Measurements from ENCODE around the gene SCAANT1. TPM values are rescaled to one million over a fixed set of nuclear protein-coding genes. Genes with fewer than 3 reads are reported as not detected.

The SCAANT1 gene
- total and polyA plus RNA-seq, 4 donors: not detected

DNA sequence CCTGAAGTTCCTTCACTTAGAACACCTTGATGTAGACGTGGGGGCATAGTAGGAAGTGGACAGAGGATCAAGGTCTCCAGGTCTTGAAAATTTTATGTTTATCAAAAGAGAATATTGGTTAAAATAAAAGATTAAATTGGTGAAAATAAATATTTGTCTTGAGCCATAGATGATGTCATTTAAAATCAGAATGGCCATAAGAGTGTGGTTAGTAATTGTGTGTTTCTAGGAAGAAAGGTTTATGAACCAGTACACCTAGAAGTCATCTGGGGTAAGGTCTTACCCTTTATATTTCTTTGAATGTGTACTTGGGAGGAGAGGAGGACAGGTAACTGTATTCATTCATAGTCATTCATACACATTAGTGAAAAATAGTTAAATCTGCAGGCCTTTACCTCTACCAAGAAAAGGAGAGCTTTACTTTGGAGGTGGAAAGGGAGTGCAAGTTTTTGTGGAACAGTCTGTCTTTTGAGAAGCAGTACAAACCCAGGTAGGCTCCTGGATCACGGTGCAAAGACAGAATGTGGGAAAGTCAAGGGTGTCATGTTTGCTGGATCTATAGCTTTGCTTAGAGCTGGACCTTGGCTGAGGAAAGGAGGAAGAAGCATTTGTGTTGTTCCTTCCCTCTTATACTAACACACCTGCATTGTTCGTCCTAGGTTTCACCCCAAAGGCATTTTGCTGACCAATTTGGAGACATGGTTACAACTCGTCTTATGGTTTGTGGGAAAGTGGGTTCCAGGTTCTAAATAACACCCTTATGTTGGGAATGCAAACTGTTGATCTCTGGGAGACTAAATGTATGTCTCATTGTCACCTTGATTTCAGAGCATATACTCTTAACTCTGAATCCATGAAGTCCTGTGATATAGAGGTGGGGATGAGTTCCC, 6.2 kb downstream of the SCAANT1 start:
- H3K4me3 ChIP-seq (ENCODE audit: low read depth in 1 of 3, low read length in 3 of 3): no peak overlapping the region

DNA sequence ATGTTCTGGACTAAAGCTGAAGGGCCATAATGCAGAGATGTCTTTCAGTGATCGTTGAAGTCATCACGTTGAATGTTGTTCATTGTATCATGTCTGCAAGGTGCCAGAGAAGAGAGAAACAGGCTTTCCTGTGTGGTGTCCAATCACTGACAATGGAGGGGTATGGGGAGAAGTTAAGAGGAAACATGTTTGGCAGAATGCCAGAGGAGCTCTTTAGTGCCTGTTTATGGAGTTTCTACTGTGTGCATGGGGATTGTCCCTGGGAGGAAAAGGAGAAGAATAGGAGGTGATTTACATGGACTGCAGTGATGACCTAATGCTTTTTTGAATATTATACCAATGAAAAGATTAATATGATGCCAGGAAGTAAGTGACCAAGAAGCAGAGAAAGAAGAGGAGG, 11.7 kb downstream of the SCAANT1 start:
- no peaks in the 10 kb centered on the region for H3K27me3 ChIP-seq (ENCODE audit: control insufficient read depth in 4 of 4, insufficient read depth in 4 of 4, low read length in 3 of 4)
- H3K9me3 ChIP-seq (ENCODE audit: control insufficient read depth in 4 of 4, low read length in 3 of 4): no peaks in the 10 kb centered on the region
- no peaks in the 10 kb centered on the region for H3K4me1 ChIP-seq (ENCODE audit: control insufficient read depth in 4 of 4, insufficient read depth in 4 of 4, low read length in 3 of 4)
- peaks cover 0 to 7% (median 4%) of the 10 kb centered on the region in 4 donors for H3K36me3 ChIP-seq (ENCODE audit: control insufficient read depth in 4 of 4, insufficient read depth in 3 of 4, low read depth in 1 of 4, low read length in 3 of 4)
- TF ChIP-seq RXRA (IDR thresholded peaks at IDR 0.05) (no peak), EGR1 (IDR thresholded peaks at IDR 0.05; ENCODE audit: low read depth in 2 of 2) (no peak), JUND (IDR thresholded peaks at IDR 0.05) (no peak), SP1 (IDR thresholded peaks at IDR 0.05) (no peak), HNF4A (conservative IDR thresholded peaks at IDR 0.05) (no peak), FOXA1 (IDR thresholded peaks at IDR 0.05) (no peak), GABPA (IDR thresholded peaks at IDR 0.05 in 1 of 2, conservative IDR thresholded peaks at IDR 0.05 in 1 of 2) (no peak), YY1 (IDR thresholded peaks at IDR 0.05) (no peak)
- TF ChIP-seq, protein P1, sequence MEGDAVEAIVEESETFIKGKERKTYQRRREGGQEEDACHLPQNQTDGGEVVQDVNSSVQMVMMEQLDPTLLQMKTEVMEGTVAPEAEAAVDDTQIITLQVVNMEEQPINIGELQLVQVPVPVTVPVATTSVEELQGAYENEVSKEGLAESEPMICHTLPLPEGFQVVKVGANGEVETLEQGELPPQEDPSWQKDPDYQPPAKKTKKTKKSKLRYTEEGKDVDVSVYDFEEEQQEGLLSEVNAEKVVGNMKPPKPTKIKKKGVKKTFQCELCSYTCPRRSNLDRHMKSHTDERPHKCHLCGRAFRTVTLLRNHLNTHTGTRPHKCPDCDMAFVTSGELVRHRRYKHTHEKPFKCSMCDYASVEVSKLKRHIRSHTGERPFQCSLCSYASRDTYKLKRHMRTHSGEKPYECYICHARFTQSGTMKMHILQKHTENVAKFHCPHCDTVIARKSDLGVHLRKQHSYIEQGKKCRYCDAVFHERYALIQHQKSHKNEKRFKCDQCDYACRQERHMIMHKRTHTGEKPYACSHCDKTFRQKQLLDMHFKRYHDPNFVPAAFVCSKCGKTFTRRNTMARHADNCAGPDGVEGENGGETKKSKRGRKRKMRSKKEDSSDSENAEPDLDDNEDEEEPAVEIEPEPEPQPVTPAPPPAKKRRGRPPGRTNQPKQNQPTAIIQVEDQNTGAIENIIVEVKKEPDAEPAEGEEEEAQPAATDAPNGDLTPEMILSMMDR (IDR thresholded peaks at IDR 0.05; ENCODE audit: low read depth, low read length, missing input control): no peak
- TF ChIP-seq, protein P2, sequence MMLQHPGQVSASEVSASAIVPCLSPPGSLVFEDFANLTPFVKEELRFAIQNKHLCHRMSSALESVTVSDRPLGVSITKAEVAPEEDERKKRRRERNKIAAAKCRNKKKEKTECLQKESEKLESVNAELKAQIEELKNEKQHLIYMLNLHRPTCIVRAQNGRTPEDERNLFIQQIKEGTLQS (IDR thresholded peaks at IDR 0.05): no peak
- TF ChIP-seq, protein P3, sequence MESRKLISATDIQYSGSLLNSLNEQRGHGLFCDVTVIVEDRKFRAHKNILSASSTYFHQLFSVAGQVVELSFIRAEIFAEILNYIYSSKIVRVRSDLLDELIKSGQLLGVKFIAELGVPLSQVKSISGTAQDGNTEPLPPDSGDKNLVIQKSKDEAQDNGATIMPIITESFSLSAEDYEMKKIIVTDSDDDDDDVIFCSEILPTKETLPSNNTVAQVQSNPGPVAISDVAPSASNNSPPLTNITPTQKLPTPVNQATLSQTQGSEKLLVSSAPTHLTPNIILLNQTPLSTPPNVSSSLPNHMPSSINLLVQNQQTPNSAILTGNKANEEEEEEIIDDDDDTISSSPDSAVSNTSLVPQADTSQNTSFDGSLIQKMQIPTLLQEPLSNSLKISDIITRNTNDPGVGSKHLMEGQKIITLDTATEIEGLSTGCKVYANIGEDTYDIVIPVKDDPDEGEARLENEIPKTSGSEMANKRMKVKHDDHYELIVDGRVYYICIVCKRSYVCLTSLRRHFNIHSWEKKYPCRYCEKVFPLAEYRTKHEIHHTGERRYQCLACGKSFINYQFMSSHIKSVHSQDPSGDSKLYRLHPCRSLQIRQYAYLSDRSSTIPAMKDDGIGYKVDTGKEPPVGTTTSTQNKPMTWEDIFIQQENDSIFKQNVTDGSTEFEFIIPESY (IDR thresholded peaks at IDR 0.05): no peak
- TF ChIP-seq, protein P4, sequence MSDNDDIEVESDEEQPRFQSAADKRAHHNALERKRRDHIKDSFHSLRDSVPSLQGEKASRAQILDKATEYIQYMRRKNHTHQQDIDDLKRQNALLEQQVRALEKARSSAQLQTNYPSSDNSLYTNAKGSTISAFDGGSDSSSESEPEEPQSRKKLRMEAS (IDR thresholded peaks at IDR 0.05): no peak
- H3K27ac ChIP-seq (ENCODE audit: low read depth in 1 of 2, low read length in 2 of 2): no peak overlapping the region
- WGBS: 72% methylated on average over 2 of the region's 2 CpGs
- no peak for DNase-seq (ENCODE audit: low spot score)
- no peak overlapping the region for H3K4me3 ChIP-seq (ENCODE audit: low read depth in 1 of 3, low read length in 3 of 3)
- no peak overlapping the region for H3K9ac ChIP-seq (ENCODE audit: low read depth in 1 of 2, low read length in 2 of 2)

More for the DNA sequence above, 6.2 kb downstream of the SCAANT1 start:
- Histone ChIP-seq H3K27me3 (ENCODE audit: control insufficient read depth in 4 of 4, insufficient read depth in 4 of 4, low read length in 3 of 4) (no peaks in the 10 kb centered on the region), H3K27ac (ENCODE audit: low read depth in 1 of 2, low read length in 2 of 2) (no peak overlapping the region), H3K36me3 (ENCODE audit: control insufficient read depth in 4 of 4, insufficient read depth in 3 of 4, low read depth in 1 of 4, low read length in 3 of 4) (peaks cover 0 to 4% (median 0%) of the 10 kb centered on the region in 4 donors), H3K4me1 (ENCODE audit: control insufficient read depth in 4 of 4, insufficient read depth in 4 of 4, low read length in 3 of 4) (peaks cover under 1 to 6% (median 3%) of the 10 kb centered on the region in 4 donors), H3K9me3 (ENCODE audit: control insufficient read depth in 4 of 4, low read length in 3 of 4) (no peaks in the 10 kb centered on the region), H3K9ac (ENCODE audit: low read depth in 1 of 2, low read length in 2 of 2) (no peak overlapping the region)
- no peak for DNase-seq (ENCODE audit: low spot score)
- no peak for TF ChIP-seq JUND (IDR thresholded peaks at IDR 0.05)
- TF ChIP-seq, protein P4 (IDR thresholded peaks at IDR 0.05): no peak
- no peak for TF ChIP-seq RAD21 (IDR thresholded peaks at IDR 0.05)
- TF ChIP-seq, protein P2 (IDR thresholded peaks at IDR 0.05): no peak
- TF ChIP-seq EGR1 (IDR thresholded peaks at IDR 0.05; ENCODE audit: low read depth in 2 of 2): no peak
- TF ChIP-seq NR2F2 (IDR thresholded peaks at IDR 0.05): no peak
- TF ChIP-seq, protein P3 (IDR thresholded peaks at IDR 0.05): no peak
- TF ChIP-seq FOXA1 (IDR thresholded peaks at IDR 0.05): no peak
- no peak for TF ChIP-seq SP1 (IDR thresholded peaks at IDR 0.05)
- no peak for TF ChIP-seq YY1 (IDR thresholded peaks at IDR 0.05)
- TF ChIP-seq RXRA (IDR thresholded peaks at IDR 0.05): no peak
- no peak for TF ChIP-seq TAF1 (conservative IDR thresholded peaks at IDR 0.05)
- WGBS: 90% methylated on average over 4 of the region's 4 CpGs

Measured in liver (tissue), 9 donors.